ENCODE data around the gene SUFU. TPM values are rescaled to one million over a fixed set of nuclear protein-coding genes. Genes with fewer than 3 reads are reported as not detected.
A peak's percentile ranks its signal among the peaks of the same experiment; 100 is the strongest.
"Not testable (repeated sequence)": the region's sequence is repeated elsewhere in the genome, so short reads cannot be mapped to it uniquely, and the experiment has no call there.

SUFU gene
- total RNA-seq, 2 donors from 2014 or later: 6.8 to 10.9 TPM

DNA sequence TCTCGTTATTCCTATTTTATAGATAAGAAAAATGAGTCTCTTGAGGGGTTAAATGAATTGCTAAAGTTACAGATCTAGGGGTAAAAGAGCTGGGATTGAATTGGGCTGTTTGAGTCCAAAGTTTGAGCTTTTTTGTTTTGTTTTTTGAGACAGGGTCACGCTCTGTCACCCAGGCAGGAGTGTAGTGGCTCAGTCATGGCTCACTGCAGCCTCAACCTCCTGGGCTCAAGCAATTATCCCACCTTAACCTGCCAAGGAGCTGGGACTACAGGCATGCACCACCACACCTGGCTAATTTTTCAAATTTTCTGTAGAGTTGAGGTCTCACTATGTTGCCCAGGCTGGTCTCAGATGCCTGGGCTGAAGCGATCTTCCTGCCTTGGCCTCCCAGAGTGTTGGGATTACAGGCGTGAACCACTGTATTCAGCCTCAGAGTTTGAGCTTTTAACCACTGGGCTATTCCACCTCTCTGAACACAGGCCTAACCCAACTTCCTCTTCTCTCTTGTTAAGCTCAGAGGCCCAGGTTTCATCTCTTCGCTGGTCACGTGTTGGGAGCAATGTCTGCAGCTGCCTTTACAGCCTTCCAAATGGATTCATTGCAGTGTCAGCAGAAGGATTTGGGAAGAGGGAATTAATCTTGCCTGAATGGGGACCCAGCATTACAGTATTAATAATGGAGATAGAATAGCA, 8.0 kb downstream of the SUFU start:
- Mint-ChIP-seq H3K9me3 (no peaks in the 10 kb centered on the region), H3K4me3 (no peak overlapping the region), H3K4me1 (ENCODE audit: low read depth in 2 of 2) (peaks cover 4 to 18% of the 10 kb centered on the region in 2 donors), H3K36me3 (peaks cover 4% of the 10 kb centered on the region), H3K27me3 (no peaks in the 10 kb centered on the region), H3K27ac (peak overlapping the region; percentile 55 to 77)
- ATAC-seq (no peak), DNase-seq (ENCODE audit: low spot score) (no peak)

DNA sequence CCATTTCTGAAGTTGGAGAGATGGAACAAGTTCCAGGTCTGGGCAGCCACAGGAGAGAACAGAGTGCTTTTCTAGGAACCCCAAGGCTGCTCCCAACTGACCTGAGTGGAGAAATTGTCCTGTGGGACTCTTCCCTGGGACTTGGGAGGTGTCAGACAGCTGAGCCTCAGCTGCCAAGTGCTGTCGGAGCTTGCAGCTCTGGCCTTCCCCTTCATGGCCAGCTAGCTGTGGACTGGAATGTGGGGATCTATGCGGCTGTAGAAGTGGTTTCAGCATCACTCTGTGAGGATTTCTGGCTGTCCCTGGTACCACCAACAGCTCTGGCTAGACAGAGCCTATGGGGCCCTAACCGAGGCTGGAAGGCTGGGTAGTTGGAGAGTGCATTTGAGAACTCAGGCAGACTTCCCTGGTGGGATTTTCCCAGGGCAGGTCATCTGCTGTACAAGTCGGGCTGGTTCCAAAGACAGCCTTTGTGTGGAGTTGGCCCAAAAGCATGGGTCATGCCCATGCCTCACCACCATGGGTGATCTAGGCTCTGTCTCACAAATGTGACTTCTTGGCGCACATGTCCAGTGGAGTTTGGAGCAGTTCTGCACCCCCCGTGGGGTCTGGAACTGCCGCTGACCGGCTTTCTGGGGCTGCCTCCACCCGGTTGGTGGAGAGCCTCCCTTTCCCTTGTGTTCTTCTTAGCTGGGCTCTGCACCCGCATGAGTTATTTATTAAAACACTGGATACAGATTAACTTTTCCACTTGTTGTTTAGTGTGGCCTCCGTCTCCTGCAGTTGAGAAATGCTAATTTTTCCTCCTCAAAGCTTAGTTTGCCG, 10.9 kb downstream of the SUFU start:
- ATAC-seq (no peak), DNase-seq (ENCODE audit: low spot score) (no peak)
- H3K36me3 Mint-ChIP-seq: peaks cover 4% of the 10 kb centered on the region
- H3K27ac Mint-ChIP-seq: no peak overlapping the region
- no peak overlapping the region for H3K4me3 Mint-ChIP-seq
- H3K27me3 Mint-ChIP-seq: no peaks in the 10 kb centered on the region
- no peaks in the 10 kb centered on the region for H3K9me3 Mint-ChIP-seq
- peaks cover 4 to 8% of the 10 kb centered on the region in 2 donors for H3K4me1 Mint-ChIP-seq (ENCODE audit: low read depth in 2 of 2)

DNA sequence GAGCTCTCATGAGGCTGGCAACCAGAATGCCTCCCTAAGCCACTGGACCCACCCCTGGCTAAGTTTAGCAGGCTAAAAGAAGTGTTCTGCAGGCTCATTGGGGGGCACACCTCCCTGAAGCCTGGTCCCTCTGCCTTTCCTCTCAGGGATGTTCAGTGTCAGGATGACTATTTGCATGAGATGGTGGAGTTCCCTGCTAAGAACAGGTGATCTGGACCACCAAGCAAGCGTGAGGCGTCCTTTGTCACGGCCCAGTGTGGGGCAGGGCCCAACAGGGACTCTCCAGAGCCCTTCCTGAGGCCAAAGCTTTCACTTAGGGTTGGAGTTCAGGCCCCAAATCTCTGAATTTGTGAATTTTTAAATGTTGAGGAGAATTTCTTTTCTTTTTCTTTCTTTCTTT, 12.0 kb downstream of the SUFU start:
- no peak overlapping the region for H3K4me3 Mint-ChIP-seq
- H3K36me3 Mint-ChIP-seq: peaks cover 4% of the 10 kb centered on the region
- H3K27ac Mint-ChIP-seq: no peak overlapping the region

DNA sequence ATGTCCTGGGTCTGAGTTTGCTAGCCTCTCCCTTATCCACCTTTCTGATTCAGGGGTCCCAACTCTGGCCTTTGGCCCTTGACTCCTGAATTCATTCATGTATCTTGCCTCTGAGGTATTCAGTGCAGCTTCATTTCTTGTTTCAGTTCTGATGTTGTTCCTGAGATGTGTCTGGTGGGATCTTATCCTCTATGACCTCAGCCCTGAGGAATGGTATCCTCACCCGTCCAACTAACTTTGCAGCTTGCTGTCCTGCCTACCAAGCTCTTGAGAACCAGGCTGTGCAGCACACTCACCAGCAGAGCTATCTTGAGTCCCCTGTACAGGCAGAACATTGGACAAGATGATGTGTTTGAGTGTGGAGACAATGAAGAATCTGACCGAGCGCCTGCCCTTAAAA, 13.8 kb downstream of the SUFU start:
- ATAC-seq (no peak), DNase-seq (ENCODE audit: low spot score) (no peak)
- Mint-ChIP-seq H3K4me3 (no peak overlapping the region), H3K27ac (no peak overlapping the region), H3K4me1 (ENCODE audit: low read depth in 2 of 2) (peaks cover 0 to 2% of the 10 kb centered on the region in 2 donors), H3K36me3 (peaks cover 4% of the 10 kb centered on the region), H3K27me3 (no peaks in the 10 kb centered on the region), H3K9me3 (no peaks in the 10 kb centered on the region)

More for the DNA sequence above, 12.0 kb downstream of the SUFU start:
- ATAC-seq (no peak), DNase-seq (ENCODE audit: low spot score) (no peak)
- Mint-ChIP-seq H3K9me3 (no peaks in the 10 kb centered on the region), H3K4me1 (ENCODE audit: low read depth in 2 of 2) (peaks cover 4 to 8% of the 10 kb centered on the region in 2 donors), H3K27me3 (no peaks in the 10 kb centered on the region)

DNA sequence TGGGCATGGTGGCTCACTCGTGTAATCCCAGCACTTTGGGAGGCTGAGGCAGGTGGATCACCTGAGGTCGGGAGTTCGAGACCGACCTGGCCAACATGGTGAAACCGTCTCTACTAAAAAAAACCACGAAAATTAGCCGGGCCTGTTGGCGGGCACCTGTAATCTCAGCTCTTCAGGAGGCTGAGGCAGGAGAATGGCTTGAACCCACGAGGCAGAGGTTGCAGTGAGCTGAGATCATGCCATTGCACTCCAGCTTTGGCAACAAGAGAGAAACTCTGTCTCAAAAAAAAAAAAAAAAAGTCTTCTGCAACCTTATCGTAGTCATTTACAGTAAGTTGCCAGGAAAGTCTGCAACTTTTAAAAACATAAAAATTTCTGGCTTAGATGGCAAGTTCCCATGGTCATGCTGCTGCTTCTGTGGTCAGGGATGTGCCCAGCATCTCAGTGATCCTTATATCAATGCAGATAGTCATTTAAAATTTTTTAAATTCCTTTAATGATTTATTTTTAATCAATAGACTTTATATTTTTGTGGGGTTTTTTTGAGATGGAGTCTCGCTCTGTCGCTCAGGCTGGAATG, 15.6 kb downstream of the SUFU start:
- Mint-ChIP-seq H3K36me3 (no peaks in the 10 kb centered on the region), H3K4me3 (no peak overlapping the region), H3K27me3 (no peaks in the 10 kb centered on the region), H3K9me3 (no peaks in the 10 kb centered on the region), H3K27ac (no peak overlapping the region), H3K4me1 (ENCODE audit: low read depth in 2 of 2) (peaks cover 0 to 2% of the 10 kb centered on the region in 2 donors)
- DNase-seq (ENCODE audit: low spot score) (no peak), ATAC-seq (no peak)

DNA sequence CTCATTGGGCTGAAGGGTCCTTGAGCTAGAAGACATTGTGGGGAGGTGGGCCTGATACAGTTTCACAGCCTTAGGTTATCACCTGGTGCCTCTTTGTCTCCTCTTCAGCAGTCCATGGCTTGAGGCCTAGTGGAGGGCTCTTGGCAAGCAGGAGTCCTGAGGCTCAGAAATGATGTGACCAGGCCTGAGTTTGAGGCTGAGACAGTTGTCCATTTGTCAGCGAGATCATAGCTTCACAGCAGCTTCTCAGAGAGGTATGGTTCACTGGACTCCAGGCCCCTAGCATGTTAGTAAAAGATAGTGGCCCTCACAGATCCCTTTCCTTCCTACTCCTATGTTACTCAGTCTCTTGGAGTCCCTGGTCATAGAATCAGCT, 19.1 kb downstream of the SUFU start:
- DNase-seq (ENCODE audit: low spot score) (no peak), ATAC-seq (no peak)
- Mint-ChIP-seq H3K4me1 (ENCODE audit: low read depth in 2 of 2) (peaks cover 0 to 2% of the 10 kb centered on the region in 2 donors), H3K27me3 (no peaks in the 10 kb centered on the region), H3K27ac (peak overlapping the region in 1 of 2 donors; percentile 39), H3K9me3 (no peaks in the 10 kb centered on the region), H3K36me3 (no peaks in the 10 kb centered on the region), H3K4me3 (no peak overlapping the region)

DNA sequence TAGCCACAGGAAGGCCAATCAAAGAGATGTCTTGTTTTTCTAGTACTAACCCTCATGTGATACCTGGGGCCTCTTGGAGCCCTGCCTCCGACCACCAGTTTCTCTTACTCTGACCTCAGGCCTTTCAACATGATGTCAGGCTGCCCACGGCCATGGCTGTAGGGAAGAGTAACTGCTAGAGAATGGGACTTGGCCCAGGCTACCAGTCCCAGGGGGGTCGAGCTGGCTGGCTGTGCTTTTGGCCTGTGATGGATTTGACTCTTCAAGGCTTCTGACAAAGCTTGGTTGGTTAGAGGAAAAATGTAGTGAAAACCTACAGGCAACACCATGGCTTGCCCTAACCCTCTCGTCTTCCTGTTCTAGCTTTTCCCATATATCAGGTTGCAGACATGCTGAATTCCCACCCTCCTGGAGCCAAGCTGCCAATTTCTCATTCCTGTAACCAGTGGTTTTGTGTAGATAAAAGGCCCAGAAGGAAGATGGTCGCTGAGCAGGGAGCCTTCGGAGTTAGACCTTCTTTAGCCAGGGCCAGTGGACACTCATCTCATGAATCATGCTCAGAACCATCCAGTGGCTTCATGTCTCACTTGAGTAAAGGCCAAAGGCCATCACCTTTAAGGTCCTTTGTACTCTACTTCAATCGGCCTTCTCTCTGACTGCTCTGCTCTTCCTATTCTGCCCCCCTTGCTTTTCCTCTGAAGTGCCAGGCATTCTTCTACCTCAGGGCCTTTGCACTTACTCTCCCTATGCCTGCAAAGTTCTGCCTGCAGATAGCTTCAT, 19.7 kb downstream of the SUFU start:
- DNase-seq (ENCODE audit: low spot score) (no peak), ATAC-seq (no peak)
- H3K27ac Mint-ChIP-seq: peak overlapping the region in 1 of 2 donors; percentile 39
- H3K27me3 Mint-ChIP-seq: no peaks in the 10 kb centered on the region
- H3K4me1 Mint-ChIP-seq (ENCODE audit: low read depth in 2 of 2): peaks cover 0 to 2% of the 10 kb centered on the region in 2 donors
- no peaks in the 10 kb centered on the region for H3K9me3 Mint-ChIP-seq
- no peak overlapping the region for H3K4me3 Mint-ChIP-seq
- no peaks in the 10 kb centered on the region for H3K36me3 Mint-ChIP-seq

DNA sequence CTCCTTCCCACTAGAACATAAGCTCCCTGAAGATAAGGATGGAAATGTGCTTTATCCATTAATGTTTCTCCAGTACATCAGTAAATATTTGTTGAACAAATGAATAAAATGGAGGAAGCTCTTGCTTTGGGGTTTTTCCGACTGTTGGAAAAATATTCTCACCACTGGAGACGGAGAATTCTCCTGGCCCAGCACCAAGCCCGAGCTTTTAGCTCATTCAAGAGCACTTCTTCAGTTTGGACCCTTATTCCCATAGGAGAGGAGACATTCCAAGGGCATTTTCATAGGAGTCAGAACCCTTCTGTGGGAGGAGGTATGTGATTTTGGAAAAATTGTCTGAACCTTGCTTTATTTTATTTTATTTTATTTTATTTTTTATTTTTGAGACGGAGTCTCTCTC, 21.0 kb downstream of the SUFU start:
- no peaks in the 10 kb centered on the region for H3K27me3 Mint-ChIP-seq
- no peak overlapping the region for H3K27ac Mint-ChIP-seq
- DNase-seq (ENCODE audit: low spot score) (no peak), ATAC-seq (no peak)
- H3K9me3 Mint-ChIP-seq: no peaks in the 10 kb centered on the region
- no peak overlapping the region for H3K4me3 Mint-ChIP-seq
- H3K4me1 Mint-ChIP-seq (ENCODE audit: low read depth in 2 of 2): peaks cover 0 to 2% of the 10 kb centered on the region in 2 donors
- H3K36me3 Mint-ChIP-seq: no peaks in the 10 kb centered on the region

DNA sequence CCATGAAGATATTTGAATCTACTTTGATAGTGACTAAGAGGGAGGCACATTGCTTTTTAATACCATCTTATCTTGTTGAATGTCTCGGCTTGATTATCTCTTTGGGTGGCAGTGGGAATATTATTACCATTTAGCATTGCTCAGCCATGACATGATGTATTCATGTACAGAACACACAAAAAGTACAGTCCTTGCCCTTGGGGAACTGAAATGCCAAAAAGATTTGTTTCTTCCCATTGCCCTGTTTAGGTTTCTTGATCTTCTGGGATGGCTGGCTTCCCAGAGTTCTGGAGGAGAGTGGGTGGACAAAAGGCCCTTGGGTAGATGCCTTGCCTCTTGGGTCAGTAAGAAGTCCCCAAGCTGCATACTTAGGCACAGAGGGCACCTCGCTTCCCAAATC, 23.8 kb downstream of the SUFU start:
- peaks cover 6 to 9% of the 10 kb centered on the region in 2 donors for H3K4me1 Mint-ChIP-seq (ENCODE audit: low read depth in 2 of 2)
- DNase-seq (ENCODE audit: low spot score) (no peak), ATAC-seq (no peak)
- no peaks in the 10 kb centered on the region for H3K27me3 Mint-ChIP-seq
- no peak overlapping the region for H3K27ac Mint-ChIP-seq
- H3K9me3 Mint-ChIP-seq: no peaks in the 10 kb centered on the region
- no peak overlapping the region for H3K4me3 Mint-ChIP-seq
- H3K36me3 Mint-ChIP-seq: no peaks in the 10 kb centered on the region

DNA sequence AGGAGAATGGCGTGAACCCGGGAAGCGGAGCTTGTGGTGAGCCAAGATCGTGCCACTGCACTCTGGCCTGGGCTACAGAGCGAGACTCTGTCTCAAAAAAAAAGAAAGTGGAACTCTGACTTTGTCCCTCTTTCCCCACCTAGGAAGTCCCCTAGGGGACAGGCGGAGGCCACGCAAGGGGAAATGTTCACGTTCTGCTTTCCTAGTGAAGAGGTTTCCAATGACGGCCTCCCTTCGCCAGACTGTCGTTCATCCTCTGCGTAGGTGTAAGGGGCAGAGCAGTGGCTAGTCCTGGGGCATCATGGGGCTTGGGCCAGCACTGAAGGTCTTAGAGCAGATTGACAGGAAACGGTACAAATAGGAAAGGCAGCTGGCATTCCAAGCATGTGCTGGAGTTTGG, 30.6 kb downstream of the SUFU start:
- no peaks in the 10 kb centered on the region for H3K36me3 Mint-ChIP-seq
- peak in 1 of 2 donors; percentile 20 for ATAC-seq
- H3K4me1 Mint-ChIP-seq (ENCODE audit: low read depth in 2 of 2): peaks cover 11 to 21% of the 10 kb centered on the region in 2 donors
- no peak for DNase-seq (ENCODE audit: low spot score)
- H3K27me3 Mint-ChIP-seq: no peaks in the 10 kb centered on the region
- H3K9me3 Mint-ChIP-seq: no peaks in the 10 kb centered on the region
- no peak overlapping the region for H3K4me3 Mint-ChIP-seq
- H3K27ac Mint-ChIP-seq: no peak overlapping the region

DNA sequence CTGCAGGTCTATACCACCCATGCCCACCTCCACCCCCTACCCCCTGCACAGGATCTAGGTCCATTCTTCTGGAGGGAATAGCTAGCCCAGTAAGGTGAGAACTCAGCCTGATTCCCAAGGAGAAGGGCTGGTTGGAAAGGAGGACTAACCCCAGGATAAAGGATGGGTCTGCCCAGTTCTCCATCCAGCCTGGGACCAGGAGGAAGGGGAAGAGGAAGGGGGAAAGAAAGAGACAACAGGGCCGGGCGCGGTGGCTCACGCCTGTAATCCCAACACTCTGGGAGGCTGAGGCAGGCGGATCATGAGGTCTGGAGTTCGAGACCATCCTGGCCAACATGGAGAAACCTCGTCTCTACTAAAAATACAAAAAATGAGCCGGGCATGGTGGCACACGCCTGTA, 31.2 kb downstream of the SUFU start:
- not testable (repeated sequence) for H3K9me3 Mint-ChIP-seq, H3K4me3 Mint-ChIP-seq

DNA sequence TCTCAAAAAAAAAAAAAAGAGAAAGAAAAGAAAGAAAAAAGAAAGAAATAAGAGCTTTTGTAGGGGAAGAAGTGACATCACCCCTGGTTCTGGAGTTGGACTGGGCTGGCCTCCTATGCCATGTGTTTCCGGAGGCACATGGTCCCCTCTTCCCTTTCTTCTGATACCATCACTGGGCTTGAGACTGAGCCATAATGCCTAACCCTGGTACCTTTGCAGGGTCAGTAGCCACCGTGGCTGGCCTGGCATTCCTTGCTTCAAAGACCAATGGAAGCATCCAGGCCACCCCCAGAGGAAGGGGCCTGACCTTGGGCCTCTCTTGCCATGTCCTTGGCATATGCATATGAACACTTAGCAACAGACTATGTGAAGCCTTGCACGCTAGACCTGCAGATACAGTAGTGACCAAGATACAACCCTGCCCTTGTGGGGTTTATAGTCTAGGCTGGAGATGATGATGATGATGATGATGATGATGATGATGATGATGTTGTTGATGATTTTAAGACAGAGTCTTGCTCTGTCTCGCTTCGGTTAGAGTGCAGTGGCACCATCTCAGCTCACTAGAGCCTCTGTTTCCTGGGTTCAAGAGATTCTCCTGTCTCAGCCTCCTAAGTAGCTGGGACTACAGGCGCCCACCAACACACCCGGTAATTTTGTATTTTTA, 31.8 kb downstream of the SUFU start:
- ATAC-seq: peak in 1 of 2 donors; percentile 52
- no peaks in the 10 kb centered on the region for H3K9me3 Mint-ChIP-seq
- no peaks in the 10 kb centered on the region for H3K27me3 Mint-ChIP-seq
- peaks cover 11 to 21% of the 10 kb centered on the region in 2 donors for H3K4me1 Mint-ChIP-seq (ENCODE audit: low read depth in 2 of 2)
- no peak overlapping the region for H3K4me3 Mint-ChIP-seq
- H3K36me3 Mint-ChIP-seq: no peaks in the 10 kb centered on the region
- no peak overlapping the region for H3K27ac Mint-ChIP-seq
- DNase-seq (ENCODE audit: low spot score): no peak

More for the DNA sequence above, 31.2 kb downstream of the SUFU start:
- H3K27ac Mint-ChIP-seq; DNase-seq (ENCODE audit: low spot score); H3K27me3 Mint-ChIP-seq; H3K36me3 Mint-ChIP-seq: not testable (repeated sequence)
- peak in 1 of 2 donors; percentile 24 for ATAC-seq
- H3K4me1 Mint-ChIP-seq (ENCODE audit: low read depth in 2 of 2): peaks cover 11 to 21% of the 10 kb centered on the region in 2 donors

DNA sequence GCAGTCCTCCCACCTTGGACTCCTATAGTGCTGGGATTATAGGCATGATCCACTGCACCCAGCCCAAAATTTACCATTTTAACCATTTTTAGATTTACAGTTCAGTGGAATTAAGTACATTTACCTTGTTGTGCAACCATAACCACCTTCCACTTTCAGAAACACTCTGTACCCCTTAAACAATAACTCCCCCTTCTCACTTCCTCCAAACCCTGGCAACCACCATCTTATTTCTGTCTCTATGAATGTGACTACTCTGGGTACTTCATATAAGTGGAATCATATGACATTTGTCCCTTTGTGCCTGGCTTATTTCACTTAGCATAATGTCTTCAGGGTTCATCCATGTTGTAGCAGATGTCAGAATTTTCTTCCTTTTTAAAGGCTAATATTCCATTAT, 33.6 kb downstream of the SUFU start:
- peaks cover 6 to 14% of the 10 kb centered on the region in 2 donors for H3K4me1 Mint-ChIP-seq (ENCODE audit: low read depth in 2 of 2)
- DNase-seq (ENCODE audit: low spot score) (no peak), ATAC-seq (no peak)
- no peaks in the 10 kb centered on the region for H3K36me3 Mint-ChIP-seq
- no peak overlapping the region for H3K27ac Mint-ChIP-seq
- no peak overlapping the region for H3K4me3 Mint-ChIP-seq
- H3K27me3 Mint-ChIP-seq: no peaks in the 10 kb centered on the region
- H3K9me3 Mint-ChIP-seq: no peaks in the 10 kb centered on the region
